ENCODE measurements around the gene DENND4A.

DENND4A gene

DNA sequence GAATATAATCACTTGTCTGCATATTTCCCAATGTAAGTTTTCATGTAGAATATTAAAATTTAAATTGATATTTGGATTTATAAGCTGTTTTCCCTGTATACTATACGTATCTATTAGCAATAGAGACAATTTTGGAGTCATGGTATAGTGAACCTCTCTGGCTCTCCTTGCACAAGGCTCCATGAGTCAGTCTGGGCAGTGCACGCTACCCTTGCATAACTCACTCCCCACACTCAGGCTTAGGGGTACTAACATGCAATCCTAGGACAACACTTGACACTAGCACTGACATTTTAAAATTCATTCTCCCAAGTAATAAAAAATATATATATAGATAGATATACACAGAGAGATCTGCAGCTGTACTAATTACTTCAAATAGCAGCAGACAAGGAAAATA is 131.2 kb downstream of the DENND4A start:
- DNase-seq = no peak

DNA sequence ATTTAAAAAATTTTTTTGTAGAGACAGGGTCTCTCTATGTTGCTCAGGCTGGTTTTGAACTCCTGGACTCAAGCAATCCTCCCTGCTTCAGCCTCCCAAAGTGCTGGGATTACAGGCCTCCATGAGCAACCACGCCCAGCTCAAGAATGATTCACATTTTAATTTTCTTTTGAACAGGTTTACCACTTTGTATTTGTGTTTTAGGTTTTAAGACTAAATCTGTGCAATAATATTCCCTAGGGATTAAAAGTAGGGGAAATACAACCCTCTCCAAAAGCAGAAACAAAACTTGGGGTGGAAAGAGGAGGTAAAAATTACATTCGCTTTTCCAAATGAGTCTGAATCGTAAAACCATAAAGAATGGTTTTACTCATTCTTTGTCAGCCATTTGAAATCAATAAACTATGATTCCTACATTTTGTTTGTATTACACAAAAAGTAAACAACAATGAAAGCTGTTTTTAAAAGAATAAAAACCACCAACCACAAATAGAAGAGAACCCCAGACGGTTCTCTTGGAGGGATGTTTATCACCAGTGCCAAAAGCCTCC is 132.5 kb downstream of the DENND4A start:
- no peak for DNase-seq

DNA sequence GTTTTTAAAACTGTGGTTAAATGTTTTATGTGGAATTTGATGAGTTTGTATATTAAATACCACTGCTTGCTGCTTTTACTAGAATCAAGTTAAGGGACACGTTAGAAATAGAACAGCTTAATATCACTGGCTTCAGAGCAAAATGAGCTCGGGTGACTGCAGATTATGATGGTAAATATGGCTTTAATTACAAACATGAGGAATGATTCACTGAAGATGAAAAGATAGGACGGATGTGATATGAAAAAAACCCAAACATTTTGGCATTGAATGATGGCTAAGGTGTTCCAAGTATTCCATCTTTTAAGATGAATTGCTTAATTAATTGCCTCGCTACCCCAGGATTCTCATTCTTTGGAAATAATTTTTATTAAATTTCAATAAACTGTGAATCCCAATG is 136.6 kb downstream of the DENND4A start:
- DNase-seq = no peak

DNA sequence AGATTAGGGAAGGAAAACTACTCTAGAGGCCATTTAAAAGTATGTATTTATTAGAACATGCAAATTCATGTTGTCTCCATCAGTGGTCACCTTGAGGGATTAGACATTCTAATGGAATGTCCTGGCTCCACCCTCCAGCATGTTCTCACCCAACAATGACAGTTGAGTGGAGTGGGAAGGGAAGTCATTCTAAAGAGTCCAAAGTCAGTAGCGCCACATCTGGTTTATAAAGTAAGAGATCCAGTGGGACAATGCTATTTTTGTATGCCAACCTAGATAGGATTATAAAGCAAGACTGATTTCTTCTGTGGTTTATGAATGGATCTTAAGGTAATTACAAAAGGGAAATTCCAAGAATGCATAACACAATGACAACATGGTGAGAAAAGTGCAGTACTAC is 137.1 kb downstream of the DENND4A start:
- DNase-seq = no peak

DNA sequence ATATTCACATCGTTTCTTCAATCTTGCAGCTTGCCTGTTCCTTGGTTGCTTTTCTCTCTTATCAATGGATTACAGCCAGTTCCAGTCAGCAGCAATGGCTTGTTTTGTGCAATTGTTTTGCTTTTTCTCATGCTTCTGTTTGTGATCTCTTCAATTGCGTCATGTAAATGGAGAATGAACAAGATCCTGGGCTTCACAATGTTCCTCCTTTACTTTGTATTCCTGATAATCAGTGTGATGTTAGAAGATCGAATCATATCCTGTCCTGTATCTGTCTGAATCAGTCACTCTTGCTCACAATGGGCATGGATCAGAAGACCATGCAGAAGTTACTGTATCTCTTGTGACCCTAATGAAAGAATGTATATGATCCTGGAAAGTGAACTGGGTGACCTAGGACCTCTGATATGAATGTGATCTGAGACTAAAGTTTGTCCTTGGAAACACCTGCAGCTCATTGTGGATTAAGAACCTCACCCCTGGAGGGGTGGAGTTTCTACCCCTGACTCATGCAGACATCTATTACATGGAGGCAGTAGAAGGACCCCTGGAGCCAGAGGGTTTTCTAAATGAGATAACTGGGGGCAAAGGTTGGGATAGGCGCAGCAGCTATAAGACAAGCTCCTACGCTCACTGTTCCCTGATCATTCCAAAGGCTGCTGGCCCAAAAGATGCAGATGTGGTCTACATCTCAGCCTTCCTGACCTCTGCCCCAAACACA is 138.1 kb downstream of the DENND4A start:
- no peak for DNase-seq

DNA sequence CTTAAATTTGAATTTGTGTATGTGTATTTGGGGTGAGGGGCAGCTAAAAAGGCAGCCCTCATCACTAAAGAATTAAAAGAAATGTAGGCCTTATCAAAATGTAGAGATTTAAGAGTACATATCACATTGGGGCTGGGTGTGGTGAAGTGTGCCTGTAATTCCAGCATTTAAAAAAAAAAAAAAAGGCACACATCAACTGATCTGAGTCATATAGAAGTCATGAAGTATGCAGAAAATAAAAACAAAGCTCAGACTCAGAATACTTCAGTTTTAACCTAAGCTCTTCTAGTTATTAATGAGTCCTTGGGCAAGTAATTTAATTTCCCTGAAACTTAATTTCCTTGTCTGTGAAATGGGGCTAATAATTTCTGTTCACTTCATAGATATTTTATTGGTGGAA is 138.8 kb downstream of the DENND4A start:
- DNase-seq = no peak

DNA sequence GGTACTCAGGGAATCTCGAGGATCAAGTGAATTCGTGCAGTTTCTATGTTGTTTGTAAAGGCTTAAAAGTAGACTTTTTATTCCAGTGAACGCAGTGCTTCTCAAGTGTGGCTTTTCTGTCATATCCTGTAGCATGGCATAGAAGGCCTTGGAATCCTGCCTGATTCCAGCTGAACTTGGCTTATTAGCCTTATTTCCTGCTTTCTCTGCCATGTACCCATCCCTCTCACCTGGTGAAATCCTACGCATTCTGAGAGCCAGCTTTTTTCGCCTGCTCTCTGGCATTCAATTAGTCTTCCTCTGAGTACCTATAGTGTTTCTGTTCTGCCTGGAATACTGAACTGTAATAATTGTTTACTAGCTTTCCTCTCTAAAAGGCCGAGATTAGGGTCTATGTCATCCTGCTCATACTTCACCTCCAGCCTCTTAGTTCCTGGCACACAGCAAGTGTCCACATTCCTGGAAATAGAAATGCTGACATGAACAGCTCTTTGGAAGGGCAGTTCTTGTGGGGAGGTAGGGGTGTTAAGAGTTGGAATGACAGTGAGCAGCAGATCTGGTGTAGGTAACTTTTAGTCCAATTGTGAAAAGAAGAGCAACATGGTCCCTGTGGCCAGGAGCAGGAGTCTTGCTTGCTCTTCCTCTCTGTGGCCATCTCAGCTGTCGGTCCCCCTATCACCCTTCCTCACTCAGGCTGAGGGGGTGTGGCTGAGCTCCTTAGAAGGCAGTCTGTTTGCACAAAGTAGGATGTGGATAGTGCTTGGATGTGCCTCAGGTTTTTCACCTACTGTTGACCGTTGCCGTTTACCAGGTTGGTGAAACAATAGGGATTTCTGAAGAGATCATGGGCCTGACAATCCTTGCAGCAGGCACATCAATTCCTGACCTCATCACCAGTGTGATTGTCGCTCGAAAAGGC is 140.0 kb downstream of the DENND4A start:
- DNase-seq = no peak

DNA sequence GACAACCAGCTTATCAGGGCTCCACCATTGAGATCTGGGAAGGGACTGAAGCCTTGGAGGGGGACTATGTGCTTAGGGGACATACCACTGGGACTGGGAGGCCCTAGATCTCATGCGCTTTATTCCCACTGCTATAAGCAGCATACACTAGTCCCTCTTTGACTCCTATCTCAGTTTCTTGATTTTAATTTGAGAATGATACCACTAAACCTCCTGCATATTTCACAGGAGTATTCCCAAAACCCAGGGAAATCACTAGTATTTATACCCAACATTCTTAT is 141.1 kb downstream of the DENND4A start:
- DNase-seq = no peak

DNA sequence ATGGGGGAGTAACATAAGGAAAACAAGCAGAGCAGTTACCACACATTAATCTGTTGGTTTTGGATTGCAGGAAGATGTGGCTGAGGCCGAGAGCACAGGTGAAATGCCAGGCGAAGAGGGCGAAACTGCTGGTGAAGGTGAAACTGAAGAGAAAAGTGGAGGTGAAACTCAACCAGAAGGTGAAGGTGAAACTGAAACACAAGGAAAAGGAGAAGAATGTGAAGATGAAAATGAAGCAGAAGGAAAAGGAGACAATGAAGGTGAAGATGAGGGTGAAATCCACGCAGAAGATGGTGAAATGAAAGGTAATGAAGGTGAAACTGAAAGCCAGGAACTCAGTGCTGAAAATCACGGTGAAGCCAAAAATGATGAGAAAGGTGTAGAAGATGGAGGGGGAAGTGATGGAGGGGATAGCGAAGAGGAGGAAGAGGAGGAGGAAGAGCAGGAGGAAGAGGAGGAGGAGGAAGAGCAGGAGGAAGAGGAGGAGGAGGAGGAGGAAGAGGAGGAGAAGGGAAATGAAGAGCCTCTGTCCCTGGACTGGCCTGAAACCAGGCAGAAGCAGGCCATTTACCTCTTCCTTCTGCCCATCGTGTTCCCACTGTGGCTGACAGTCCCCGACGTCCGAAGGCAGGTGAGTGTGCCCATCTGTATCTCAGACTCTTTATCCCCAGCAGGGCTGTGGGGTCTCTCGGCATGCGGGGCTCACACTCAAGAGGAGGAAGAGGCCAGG is 141.6 kb downstream of the DENND4A start:
- no peak for DNase-seq

DNA sequence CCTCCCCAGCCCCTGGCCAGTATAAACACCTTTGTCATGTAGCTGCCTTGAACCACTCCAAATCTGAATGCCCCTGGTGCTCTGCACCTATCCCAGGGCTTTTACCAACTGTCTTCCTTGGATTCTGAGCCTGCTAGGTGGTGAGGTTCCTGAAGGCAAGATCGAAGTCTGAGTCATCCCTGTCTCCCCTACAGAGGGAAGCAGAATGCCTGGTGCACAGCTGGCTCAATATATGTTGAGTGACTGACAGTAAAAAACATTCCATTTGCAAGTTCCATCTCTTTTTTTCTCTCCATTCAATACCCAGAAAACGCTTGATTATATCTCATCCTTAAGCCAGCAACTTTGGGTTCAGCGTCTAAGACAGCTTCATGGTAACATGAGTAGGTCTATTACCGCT is 145.6 kb downstream of the DENND4A start:
- DNase-seq = no peak

DNA sequence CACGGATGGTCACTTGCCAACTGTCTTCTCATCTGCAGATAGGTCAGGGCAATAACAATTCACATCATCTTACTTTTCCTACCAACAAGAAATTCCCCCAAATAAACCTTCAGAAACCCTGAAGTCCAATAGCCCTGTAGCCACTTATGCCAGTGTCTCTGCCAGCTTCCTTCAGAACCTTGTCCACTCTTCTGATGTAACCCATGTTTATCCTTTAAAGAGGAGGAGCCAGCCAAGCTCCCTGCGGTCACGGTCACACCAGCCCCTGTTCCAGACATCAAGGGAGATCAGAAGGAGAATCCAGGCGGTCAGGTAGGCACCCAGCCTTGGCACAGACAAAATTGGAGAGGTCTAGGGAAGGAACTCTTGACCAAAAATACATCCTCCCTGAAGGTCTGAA is 146.7 kb downstream of the DENND4A start:
- DNase-seq = no peak

DNA sequence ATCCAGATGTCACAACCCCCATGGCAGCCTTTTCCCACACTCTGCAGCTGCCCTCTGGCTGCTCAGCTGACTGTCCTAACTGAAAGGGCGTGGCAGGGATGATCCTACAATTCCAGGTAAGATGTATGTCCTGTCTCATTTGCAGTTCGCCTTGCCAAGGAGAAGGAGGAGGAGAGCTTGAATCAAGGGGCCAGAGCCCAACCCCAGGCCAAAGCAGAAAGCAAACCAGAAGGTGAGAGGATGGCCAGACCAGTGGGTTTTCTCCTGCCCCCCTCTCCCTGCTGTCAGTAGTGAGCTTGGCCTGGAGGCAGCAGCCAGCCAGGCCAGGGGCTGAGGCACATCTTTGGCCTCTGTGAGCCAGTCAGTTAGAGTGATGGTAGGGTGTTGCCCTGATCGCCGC is 147.8 kb downstream of the DENND4A start:
- no peak for DNase-seq

DNA sequence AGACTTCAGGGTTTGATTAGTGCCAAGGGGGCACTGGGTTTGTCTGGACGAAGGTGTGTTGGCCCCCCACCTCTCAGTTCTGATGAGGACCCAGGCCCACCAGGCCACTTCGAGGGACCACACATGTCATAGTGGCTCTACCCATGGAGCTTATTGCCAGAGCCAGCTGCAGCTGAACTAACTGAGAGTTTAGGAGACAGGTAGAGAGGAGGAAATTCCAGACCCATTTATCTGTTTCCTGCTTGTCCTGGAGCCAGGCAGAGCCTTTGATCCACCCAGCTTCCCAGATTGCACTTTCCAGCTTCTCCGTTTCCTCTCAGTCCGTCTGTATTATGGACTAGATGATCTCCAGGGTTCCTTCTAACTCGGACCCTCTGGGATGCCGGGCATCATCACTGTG is 149.5 kb downstream of the DENND4A start:
- DNase-seq = no peak

DNA sequence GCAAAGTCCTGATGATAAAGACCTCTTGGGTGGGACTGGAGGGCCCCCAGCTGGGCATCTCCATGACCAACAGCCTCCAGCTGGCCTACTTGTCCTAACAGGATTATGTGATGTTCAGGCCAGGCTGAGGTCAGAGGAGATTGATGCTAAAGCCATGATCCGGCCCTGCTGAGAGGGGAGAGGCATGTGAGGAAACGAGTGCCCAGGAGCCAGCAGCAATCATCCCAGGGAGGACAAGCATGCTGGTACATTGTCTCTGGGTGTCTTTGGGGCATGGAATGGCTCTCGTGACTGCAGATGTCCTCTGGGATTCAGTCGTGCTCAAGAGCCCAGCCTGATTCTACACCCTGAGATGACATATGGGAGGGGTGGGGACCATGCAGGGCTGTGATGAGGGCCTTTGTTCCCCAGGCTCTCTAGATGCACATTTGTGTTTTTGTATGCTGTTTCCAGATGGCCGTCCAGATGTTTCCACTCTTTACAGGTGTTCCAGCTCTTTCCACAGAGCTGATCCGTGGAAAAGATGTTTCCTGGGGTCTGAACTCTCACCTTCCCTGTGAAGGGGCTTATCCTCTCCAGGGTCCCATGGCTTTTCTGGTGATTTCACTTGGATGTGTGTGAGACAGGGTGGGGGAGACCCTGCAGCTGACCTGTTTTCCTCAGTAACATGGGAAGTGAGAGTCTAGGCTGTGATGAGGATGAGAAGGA is 150.2 kb downstream of the DENND4A start:
- no peak for DNase-seq

DNA sequence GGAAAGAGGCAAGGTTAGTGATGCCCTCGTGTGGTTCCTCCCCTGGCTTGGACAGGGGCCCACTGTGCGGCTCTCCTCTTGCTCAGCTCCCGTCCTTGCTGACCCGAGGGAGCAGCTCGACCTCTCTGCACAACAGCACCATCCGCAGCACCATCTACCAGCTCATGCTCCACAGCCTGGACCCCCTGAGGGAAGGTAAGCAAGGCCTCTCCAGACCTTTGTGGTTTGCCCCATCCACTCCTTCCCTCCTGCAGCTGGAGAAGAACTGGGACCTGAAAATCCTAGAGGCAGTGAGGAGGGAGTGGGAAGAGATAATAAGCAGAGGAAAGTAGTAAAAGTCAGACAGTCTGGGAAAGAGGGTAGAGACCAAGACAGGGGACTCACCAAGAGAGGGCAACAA is 152.6 kb downstream of the DENND4A start:
- no peak for DNase-seq

DNA sequence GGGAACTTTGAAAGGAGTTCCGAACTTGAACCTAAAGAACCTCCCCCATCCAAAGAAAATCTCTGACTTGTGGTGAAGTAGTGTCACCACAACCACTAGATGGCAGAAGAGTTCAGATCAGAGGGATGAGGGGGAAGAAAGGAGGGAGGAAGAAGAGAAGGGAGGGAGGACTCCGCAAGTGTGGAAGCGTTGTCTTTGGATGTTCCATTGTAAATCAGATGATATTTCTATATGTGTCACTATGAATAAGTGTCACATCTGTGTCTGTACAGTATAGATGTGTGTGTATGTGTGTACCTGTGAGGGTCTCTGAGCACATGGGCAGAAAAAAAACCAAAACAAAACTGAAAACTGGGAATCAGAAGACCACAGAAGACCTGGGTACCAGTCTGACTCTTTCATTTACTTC is 153.4 kb downstream of the DENND4A start:
- peak; percentile 34 to 42 for DNase-seq

DNA sequence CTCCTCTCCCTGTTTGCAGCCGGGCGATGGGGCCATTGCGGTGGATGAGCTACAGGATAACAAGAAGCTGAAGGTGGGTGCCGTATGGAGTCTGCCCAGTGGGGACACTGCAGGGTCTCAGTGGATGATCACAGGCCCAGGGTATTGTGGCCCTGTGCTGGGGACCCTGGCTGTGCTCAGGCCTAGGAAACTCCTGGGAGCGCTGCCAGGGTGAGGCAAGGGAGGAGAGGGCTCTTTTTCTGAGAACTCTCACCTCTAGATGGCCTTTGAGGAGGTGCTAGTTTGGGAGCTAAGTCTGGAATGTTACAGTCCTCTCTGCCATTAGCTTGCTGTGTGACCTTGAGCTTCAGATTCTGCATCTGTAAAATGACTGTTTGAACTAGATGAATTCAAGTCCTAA is 154.0 kb downstream of the DENND4A start:
- no peak for DNase-seq

DNA sequence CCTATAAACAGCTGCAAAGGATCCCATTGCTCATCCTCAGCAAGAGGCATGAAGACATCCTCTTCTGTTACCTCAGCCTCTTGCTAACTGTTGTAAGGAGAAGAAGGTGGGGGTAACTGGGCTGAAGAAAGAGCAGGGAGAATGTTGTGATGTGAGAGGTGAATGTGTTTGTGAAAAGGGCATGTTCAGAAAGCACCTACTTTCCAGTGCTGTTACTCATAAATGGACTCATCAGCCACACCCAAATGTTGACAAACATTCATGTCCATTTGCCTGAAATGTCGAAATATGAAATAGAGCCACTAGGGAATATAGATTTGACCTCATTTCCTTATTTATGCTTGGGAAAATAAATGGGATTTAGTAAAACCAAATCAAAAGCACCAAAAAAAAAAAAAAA is 157.7 kb downstream of the DENND4A start:
- DNase-seq = no peak

DNA sequence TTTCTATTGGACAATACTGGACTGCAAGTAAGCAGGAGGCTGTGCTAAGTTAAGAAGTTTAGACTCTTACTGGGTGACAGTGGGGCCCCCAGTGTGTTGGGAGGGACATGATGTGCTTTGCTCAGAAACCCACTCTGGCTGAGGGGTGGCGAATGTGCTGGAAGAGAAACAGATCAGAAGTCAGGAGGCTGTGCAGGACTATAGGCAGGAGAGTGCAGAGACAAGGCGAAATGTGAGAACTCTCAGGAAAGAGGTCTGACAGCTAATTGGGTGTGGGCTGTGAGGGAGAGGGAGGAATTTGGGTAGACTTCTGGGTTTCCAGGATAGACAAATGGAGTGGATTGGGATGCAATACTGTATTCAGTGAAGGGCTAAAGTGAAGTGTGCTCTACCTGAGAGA is 158.3 kb downstream of the DENND4A start:
- DNase-seq = no peak

DNA sequence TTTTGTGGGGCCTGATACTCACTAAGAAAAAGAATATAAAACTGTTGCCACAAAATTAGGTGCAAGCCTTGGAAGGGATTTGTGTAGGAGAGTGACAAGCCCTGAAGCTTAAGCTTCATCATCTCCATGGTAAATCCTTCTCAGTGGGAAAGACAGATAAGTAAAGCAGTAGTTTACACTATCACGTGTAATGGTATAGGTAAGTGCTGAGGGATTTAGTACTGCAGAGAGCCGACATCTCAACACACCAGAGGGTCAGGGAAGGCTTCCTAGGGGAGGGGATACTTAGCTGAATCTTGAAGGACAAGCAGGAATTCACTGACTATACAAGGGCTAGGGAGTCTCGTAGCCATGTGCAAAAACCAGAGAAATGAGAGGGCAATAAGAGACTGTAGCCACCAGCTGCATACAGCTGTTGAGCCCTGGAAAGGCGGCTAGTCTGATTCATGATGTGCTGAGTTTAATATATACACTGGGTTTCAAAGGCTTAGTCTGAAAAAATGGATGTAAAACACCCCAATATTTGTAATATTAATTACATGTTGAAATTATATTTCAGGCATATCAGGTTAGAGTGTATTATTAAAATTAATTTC is 159.2 kb downstream of the DENND4A start:
- no peak for DNase-seq

DNA sequence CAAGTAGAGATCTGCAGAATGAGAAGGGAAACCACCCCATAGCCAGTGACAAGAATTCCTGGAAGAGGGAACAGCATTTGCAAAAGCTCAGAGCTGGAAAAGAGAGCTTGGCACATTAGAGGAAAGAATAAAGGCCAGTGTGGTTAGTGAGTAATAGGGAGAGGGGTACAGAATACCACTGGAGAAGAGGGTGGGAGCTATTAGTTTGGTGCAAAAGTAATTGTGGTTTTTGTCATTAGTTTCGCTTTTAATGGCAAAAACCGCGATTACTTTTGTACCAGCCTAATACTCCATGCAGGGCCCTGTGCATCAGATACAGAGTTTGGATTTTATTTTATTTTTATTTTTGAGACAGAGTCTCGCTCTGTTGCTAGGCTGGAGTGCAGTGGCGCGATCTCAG is 160.6 kb downstream of the DENND4A start:
- DNase-seq = no peak

DNA sequence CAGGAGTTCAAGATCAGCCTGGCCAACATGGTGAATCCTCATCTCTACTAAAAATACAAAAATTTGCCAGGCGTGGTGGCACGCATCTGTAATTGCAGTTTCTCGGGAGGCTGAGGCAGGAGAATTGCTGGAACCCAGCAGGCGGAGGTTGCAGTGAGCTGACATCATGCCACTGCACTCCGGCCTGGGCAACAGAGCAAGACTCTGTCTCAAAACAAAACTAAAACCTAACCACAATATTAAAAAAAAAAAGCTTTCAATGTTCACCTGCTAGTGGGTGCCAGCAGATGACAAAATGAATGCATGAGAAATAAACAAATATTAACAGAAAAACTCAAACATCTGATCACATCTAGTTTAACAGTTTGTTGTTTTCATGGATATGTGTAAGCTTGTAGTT is 161.3 kb downstream of the DENND4A start:
- DNase-seq = no peak

DNA sequence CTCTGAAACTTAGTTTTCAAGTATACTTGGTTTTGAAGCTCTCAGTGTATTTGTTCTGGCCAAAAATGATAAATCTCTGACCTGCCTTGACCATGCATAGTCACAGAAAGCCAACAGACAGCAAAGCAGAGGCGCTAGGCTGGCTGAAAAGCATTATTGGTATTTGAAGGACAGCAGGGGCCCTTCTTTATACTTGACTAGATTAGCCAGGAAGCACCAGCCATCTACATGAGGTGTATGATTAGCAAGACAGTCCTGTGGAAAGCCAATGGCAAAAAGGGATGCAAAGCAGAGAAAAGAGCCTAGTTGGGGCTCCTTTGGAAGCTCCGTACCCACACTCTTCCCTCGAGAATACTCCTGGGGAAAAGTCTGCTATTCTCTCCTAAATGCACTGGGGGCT is 162.5 kb downstream of the DENND4A start:
- DNase-seq = no peak

All from NCI-H1930 (cell line).